Liver (tissue), 9 donors: ENCODE measurements around the gene SYCE3. TPM values are rescaled to one million over a fixed set of nuclear protein-coding genes. Genes with fewer than 3 reads are reported as not detected.
A peak's percentile ranks its signal among the peaks of the same experiment; 100 is the strongest.

Experiments used
- DNase-seq: peaks from one replicate; pipeline ENCODE4 v3.0.0-alpha.2; 2017; ENCODE audit warnings: low spot score
- H3K27ac ChIP-seq, 2 donors: one replicate each; pipeline ENCODE4 v1.7.0; 2013; ENCODE audit warnings: inconsistent platforms in 2 of 2, low read length in 2 of 2, control low read depth in 1 of 2, low read depth in 1 of 2, mild to moderate bottlenecking in 1 of 2
- H3K27me3 ChIP-seq, 4 donors: one replicate each; pipeline versions ENCODE4 v1.6.1 to v1.7.0; 2013; ENCODE audit warnings: low read length in 3 of 4, inconsistent platforms in 1 of 4, mild to moderate bottlenecking in 1 of 4, moderate library complexity in 1 of 4; ENCODE audit not compliant: control insufficient read depth in 4 of 4, insufficient read depth in 4 of 4
- H3K36me3 ChIP-seq, 4 donors: one replicate each; pipeline versions ENCODE4 v1.6.1 to v1.7.0; 2013; ENCODE audit warnings: low read length in 3 of 4, mild to moderate bottlenecking in 3 of 4, low read depth in 1 of 4, moderate library complexity in 1 of 4; ENCODE audit not compliant: control insufficient read depth in 4 of 4, insufficient read depth in 3 of 4
- H3K4me1 ChIP-seq, 4 donors: one replicate each; pipeline versions ENCODE4 v1.6.1 to v1.7.0; 2013; ENCODE audit warnings: low read length in 3 of 4, mild to moderate bottlenecking in 3 of 4, moderate library complexity in 1 of 4; ENCODE audit not compliant: control insufficient read depth in 4 of 4, insufficient read depth in 4 of 4
- H3K4me3 ChIP-seq, 3 donors: one replicate each; pipeline versions ENCODE4 v1.6.1 to v1.7.0; 2013; ENCODE audit warnings: low read length in 3 of 3, control low read depth in 1 of 3, low read depth in 1 of 3, mild to moderate bottlenecking in 1 of 3
- H3K9ac ChIP-seq, 2 donors: one replicate each; pipeline ENCODE4 v1.7.0; 2013; ENCODE audit warnings: low read length in 2 of 2, mild to moderate bottlenecking in 2 of 2, moderate library complexity in 2 of 2, control low read depth in 1 of 2, low read depth in 1 of 2
- H3K9me3 ChIP-seq, 4 donors: one replicate each; pipeline versions ENCODE4 v1.6.1 to v1.7.0; 2013; ENCODE audit warnings: low read length in 3 of 4; ENCODE audit not compliant: control insufficient read depth in 4 of 4
- ATF3 ChIP-seq: IDR thresholded peaks from 2 replicates; pipeline ENCODE4 v1.6.1; 2016; ENCODE audit warnings: antibody characterized with exemption
- CTCF ChIP-seq: fragments of 150-350 bp; IDR thresholded peaks from 2 replicates; pipeline ENCODE4 v1.5.1; 2017; ENCODE audit warnings: improper control_type of control experiment, low read depth, low read length; ENCODE audit not compliant: missing input control
- FOXA2 ChIP-seq: IDR thresholded peaks from 2 replicates; pipeline ENCODE4 v1.6.1; 2016; ENCODE audit warnings: antibody characterized with exemption
- GABPA ChIP-seq, 2 donors: IDR thresholded peaks in 1 of 2; conservative IDR thresholded peaks in 1 of 2; 2 replicates each; pipeline ENCODE4 v1.6.1; 2016; ENCODE audit warnings: antibody characterized with exemption in 2 of 2, mild to moderate bottlenecking in 1 of 2, moderate library complexity in 1 of 2
- HNF4G ChIP-seq: IDR thresholded peaks from 2 replicates; pipeline ENCODE4 v1.6.1; 2016; ENCODE audit warnings: antibody characterized with exemption
- NR2F2 ChIP-seq: IDR thresholded peaks from 2 replicates; pipeline ENCODE4 v1.6.1; 2016; ENCODE audit warnings: antibody characterized with exemption
- REST ChIP-seq: IDR thresholded peaks from 2 replicates; pipeline ENCODE4 v1.6.1; 2016; ENCODE audit warnings: antibody characterized with exemption, mild to moderate bottlenecking
- SP1 ChIP-seq: IDR thresholded peaks from 2 replicates; pipeline ENCODE4 v1.6.1; 2018; ENCODE audit warnings: antibody characterized with exemption, mild to moderate bottlenecking
- TAF1 ChIP-seq: conservative IDR thresholded peaks from 2 replicates; pipeline ENCODE4 v1.6.1; 2016; ENCODE audit warnings: antibody characterized with exemption, mild to moderate bottlenecking
- ZBTB33 ChIP-seq: IDR thresholded peaks from 2 replicates; pipeline ENCODE4 v1.6.1; 2016; ENCODE audit warnings: antibody characterized with exemption
- WGBS: extraction: QIAGEN DNeasy Blood & Tissue Kit; methylation state at CpG from one replicate; pipeline ENCODE4 v1.1.7; 2013; 5-methylcytosine and 5-hydroxymethylcytosine counted together
- polyA plus RNA-seq, 2 donors: library from polyadenylated mRNA; stranded (reverse) in 1 of 2; unstranded in 1 of 2; fragments of 200-250 nt in 1 of 2; fragments of >200 nt in 1 of 2; fragmentation: Nextera tagmentation in 1 of 2; extraction: Ambion mirVana in 1 of 2; gene quantifications; one replicate each; pipeline versions ENCODE4 v1.2.1 to v1.2.3, GENCODE V29; 2013 to 2015
- total RNA-seq, 2 donors: library from RNA; depleted of rRNA; stranded (reverse); fragments of >200 nt; gene quantifications; one replicate each; pipeline ENCODE4 v1.2.3, GENCODE V29; 2014
- donor health status: healthy.
- donor health status: healthy.
- donor health status: healthy.
- donor health status: healthy.
- donor health status: healthy.

SYCE3 gene
- total and polyA plus RNA-seq, 4 donors, result 0.45 to 2.2 TPM; not detected in 2

- H3K27ac ChIP-seq, result peak within 1 kb of the TSS; percentile 86 to 90
- H3K27me3 ChIP-seq, result no peaks in the 10 kb centered on the region
- H3K4me1 ChIP-seq, result peaks cover 11 to 27% (median 24%) of the 10 kb centered on the region in 4 donors
Measured at GRCh38 chr22:50507421-50507990, 55.2 kb downstream of the SYCE3 start, which contains the start of gene LMF2. LMF2 (minus strand) TSS chr22:50507702; CDS start chr22:50507675, 27 bp downstream.

More at GRCh38 chr22:50507421-50507990, 55.2 kb downstream of the SYCE3 start, which contains the start of gene LMF2:
- Histone ChIP-seq H3K9ac (peak within 1 kb of the TSS; percentile 86 to 99), H3K4me3 (peak within 1 kb of the TSS; percentile 87 to 97 (median 89)), H3K9me3 (no peaks in the 10 kb centered on the region), H3K36me3 (peaks cover 0 to 19% (median 7%) of the 10 kb centered on the region in 4 donors)
- DNase-seq, result peak; percentile 100
- no peak for TF ChIP-seq ATF3
- TF ChIP-seq ZBTB33, result no peak
- TF ChIP-seq TAF1, result no peak
- no peak for TF ChIP-seq GABPA (IDR thresholded peaks at IDR 0.05 in 1 of 2, conservative IDR thresholded peaks at IDR 0.05 in 1 of 2)
- no peak for TF ChIP-seq FOXA2
- TF ChIP-seq CTCF, result no peak
- TF ChIP-seq REST, result no peak
- TF ChIP-seq HNF4G, result no peak
- TF ChIP-seq SP1, result no peak
- no peak for TF ChIP-seq NR2F2
- under 1% methylated on average over 62 of the region's 62 CpGs for WGBS
